Activated T-helper 9 cell treated with anti-CD3 and anti-CD28 coated beads, Interleukin-2, amount 50 U/mL, for 16 hours (primary cell): ENCODE data around the gene DDAH1.

Experiments used
- DNase-seq: peaks from one replicate; pipeline ENCODE4 v3.0.0-alpha.2; 2020; ENCODE audit warnings: low read depth

Gene DDAH1

DNA sequence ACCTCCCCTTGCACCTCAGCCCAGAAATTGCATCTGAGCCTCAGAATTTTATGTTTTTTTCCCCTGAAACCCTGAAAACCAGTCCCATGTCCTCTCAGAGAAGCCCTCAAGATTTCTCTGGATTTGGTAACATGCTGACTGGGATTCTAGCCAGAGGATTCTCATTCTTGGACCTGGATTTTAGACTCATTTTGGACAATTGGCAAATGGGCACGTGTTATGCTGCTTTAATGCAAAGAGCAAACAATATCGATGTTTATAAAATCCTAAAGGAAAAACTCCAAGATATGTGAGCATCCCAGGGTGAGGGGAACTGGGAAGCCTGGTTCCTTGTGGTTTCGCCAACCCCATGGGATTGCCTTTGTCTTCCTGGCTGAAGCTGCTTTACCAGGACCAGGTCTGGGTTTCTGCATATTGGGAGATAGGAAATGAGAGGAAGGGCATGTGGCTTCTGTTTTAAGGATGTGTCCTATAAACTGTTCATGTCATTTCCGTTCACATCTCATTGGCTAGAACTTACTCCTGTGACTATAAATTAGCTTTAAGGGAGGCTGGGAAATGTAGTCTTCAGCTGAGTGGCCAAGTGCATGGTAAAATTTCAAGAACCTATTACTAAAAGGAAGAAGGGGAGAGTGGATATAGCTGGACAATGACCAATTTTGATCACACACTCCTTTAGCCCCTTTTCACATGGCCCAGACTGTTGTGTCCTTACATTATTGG, 161.4 kb downstream of the DDAH1 start:
- DNase-seq: no peak

- DNase-seq: no peak
Observed at GRCh38 chr1:85300140-85300539, 164.8 kb downstream of the DDAH1 start.

DNA sequence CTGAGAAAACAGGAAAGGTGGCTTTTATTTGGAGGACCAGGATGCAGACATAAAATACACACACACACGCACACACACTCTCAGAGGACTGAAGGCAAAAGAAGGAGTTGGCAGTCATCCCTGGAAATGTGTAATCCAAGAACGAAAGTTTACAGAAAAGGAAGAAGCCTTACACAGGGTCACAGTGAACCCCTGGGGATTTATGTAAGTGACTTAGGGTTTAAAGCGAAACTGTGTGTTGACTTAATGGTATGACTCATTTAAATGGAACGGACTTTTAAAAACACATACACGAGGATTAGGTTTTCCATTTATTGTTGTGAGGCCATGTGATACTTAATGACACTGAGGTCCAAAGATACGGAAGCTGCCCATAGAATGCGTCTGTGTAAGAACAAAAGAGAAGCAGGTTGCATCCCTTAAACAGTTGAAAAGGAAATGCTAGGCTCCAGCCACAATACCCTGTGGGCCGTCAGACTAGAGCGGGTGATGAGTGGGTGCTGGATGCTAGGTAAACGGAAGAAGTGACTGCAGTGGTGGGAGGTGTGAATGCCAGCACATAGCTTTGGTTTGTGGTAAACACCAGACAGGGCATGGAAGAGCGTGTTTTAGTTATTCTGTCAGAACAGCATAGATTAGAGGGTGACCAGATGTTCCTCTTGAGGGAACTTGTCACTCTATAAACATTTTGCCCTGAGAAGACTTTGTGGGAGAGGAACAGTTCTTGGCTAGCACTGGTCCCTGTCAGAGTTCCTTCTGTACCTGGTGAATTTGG, 166.9 kb downstream of the DDAH1 start:
- DNase-seq: peak; percentile 67

DNA sequence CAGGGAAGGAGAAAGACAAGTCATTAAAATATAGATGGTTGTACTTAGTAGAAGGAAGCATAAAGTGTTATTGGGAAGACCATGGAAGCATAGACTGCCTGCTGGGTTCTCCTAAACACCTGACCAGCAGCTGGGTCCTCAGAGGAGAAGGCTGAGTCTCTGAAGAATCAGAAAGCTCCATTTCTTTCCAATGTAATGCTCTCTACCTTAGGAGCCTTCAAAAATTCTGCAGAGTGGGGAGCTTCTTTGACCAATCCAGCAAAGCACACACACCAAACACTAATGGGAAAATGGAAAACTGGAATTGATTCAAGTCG, 167.5 kb downstream of the DDAH1 start:
- DNase-seq: no peak

GRCh38 chr1:85296980-85297379, 168.0 kb downstream of the DDAH1 start:
- DNase-seq: no peak

DNA sequence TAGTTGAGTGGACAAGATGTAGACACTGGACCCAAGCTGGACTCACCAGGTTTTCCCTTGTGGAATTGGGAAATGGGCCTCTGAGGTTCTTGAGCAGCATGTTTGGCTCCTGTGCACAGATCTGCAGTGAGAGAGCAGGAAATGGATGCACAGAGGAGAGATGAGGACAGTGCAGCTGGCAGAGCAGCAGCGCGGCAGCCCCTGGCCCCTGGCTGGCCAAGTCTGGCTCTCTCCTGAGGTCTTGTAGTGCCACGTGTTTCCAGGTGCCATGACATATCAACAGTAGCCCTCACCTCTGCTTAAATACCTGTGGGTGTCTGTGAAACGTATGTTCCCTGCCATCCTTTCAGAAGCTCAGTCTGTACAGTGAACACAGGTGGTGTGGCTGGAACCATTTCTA, 169.3 kb downstream of the DDAH1 start:
- DNase-seq: no peak

DNA sequence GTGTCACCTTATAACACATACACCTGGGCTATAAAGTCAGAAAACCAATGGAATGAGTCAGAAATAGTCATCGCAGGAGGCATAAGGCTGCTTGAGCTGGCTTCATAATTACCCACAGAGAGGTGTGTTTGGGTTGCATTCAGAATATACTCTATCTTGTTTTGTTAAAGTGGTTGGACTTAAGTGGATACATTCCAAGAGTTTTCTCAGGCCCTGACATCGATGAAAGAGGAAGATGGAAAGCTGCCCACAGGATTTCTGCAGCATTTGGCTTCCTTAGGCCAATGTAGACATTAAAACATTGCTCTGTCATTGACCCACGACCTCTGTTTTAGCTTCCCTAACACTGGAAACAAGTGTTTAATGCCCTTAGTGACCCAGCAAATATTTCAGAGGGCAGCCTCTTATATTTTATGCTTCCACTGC, 169.9 kb downstream of the DDAH1 start:
- DNase-seq: no peak

DNA sequence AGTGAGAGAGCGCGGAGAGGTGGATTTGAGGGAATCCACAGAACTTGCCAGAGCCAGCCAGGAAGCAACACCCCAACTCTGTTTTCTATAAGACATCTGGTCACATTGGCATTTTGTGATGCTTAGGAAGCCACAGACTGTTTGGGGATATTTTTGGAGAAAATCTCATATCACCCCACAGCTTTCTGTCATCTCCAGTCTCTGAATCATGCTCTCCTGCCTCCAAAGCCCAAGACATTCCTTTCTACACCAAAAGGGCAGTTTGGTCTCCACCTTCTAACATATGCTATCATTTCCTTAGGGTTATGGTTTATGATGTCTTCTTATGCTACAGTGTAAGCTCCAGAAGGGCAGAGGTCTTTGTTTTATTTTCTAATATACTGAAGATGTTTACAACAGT, 174.1 kb downstream of the DDAH1 start:
- DNase-seq: no peak

DNA sequence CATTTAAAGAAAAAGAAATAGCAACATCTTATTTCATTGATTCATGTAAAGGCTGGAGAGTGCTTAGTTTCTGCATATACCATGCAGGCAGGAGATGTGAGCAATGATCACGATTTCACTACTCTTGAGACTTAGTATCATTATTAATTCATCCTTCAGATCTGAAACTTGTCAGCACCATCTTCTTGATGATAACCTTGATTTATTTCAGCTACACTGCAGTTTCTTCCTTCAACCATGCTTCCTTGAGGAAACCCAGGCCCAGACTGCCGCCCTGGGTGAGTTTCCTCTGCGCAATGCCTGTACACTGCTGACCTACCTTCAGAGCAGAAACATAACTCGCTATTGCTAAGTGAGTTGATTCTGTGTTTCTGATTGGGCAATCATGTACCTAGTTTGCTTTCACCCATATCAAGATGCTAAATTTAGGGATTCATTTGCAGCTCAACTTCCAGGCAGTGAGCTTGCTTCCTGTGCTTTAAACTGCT, 175.1 kb downstream of the DDAH1 start:
- DNase-seq: no peak

GRCh38 chr1:85289207-85289847, 175.6 kb downstream of the DDAH1 start:
- no peak for DNase-seq

GRCh38 chr1:85284202-85284601, 180.8 kb downstream of the DDAH1 start:
- no peak for DNase-seq

GRCh38 chr1:85283475-85284199, 181.3 kb downstream of the DDAH1 start:
- DNase-seq: no peak

GRCh38 chr1:85282424-85282823, 182.5 kb downstream of the DDAH1 start:
- no peak for DNase-seq

- no peak for DNase-seq
Observed at GRCh38 chr1:85280636-85281035, 184.3 kb downstream of the DDAH1 start.

DNA sequence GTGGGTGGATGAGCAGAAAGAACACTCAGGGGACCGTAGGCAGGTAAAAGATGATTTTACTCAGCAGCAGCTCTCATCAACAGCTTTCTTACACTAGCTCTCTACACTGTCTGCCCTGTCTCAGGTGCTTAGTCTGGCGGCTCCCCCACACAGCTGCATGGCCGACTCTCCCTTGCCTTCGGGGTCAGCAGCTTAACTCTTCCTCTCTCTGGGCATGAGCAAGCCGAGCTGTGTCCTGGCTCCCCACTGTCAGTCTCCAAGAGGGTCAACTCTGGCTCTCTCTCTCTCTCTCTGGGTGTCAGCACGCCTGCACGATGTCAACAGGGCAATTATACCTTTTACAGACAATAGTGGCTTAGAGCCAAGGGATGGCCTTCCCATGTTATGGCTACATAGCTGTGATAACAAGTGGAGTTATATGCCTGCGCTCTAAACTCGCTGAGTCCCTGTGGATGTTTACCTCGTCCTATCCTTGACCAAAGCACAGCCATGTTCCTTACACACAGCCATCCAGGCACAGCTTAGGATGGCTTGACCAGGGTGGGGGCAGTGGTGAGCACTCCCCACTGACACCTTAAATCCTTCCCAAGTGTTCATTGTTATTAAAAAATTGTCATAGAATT, 185.4 kb downstream of the DDAH1 start:
- DNase-seq: no peak

GRCh38 chr1:85278853-85279314, 186.1 kb downstream of the DDAH1 start:
- DNase-seq: peak; percentile 32

DNA sequence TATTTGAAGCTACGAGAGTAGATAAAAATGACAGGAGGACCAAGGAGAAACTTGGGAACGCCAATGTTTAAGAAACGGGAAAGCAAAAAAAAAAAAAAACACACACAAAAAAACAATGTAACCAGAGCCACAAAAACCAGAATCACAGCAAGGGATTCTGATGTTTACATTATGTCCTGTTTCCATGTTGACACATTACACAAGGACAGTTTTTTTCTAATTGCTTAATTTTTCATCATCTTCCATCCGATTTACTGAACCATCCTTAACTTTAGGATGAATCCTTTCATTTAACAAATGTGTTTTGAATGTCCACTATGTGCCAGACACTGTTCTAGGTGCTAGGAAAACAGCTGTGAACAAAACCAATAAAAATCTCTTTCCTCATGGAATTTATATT, 187.2 kb downstream of the DDAH1 start:
- DNase-seq: no peak

- no peak for DNase-seq
Observed at GRCh38 chr1:85276978-85277639, 187.8 kb downstream of the DDAH1 start.

DNA sequence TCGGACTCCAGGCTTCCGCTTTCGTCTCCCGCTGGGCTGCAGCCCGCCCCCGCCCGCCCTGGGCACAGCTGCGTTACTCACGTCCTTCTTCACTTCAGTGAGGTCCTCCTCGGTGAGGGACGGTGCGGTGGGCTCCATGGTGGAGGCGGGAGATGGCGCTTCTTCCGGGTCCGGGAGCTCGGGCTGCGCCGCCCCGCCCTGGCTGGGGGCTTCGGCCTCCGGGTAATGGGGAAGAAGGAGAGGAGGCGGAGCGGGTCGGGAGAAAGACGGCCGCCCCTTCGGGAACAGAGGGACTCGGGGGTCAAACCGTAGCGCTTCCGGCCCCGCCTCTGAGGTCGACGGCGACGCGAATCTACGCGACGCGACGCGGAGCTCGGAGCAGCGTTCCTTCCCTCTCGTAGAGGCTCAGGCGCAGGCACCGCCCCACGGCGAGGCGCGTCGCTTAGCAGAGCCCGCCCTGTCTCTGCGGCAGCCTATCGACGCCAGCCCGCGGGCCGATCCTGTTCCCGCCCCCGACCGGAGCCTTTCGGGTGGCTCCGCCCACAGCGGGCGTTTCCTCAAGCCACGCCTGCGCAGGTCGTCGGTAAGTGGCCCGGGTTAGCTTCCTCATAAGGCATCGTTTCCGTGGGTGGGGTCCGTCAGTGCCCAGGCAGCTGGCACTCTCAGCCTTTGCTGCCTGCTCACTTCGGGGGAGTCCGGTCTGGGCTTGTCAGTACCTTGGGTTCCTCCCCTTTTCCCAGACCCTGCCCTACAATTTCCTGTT, 188.6 kb downstream of the DDAH1 start, which contains the start of gene BCL10:
Gene BCL10, minus strand, starts transcription at position 418 of the 763 bp plus-strand sequence. Its CDS starts 280 bp downstream, at position 138.
- DNase-seq: peak; percentile 97

- no peak for DNase-seq
Observed at GRCh38 chr1:85275701-85276214, 189.2 kb downstream of the DDAH1 start.
